Activated CD4-positive, alpha-beta memory T cell treated with anti-CD3 and anti-CD28 coated beads for 36 hours (primary cell): Measurements from ENCODE around the gene COA7. TPM values are rescaled to one million over a fixed set of nuclear protein-coding genes. Genes with fewer than 3 reads are reported as not detected.
"Not testable (repeated sequence)": the region's sequence is repeated elsewhere in the genome, so short reads cannot be mapped to it uniquely, and the experiment has no call there.

Experiments used
- CTCF ChIA-PET: fragments of 350-600 bp; sonication (Branson Sonifier 250); formaldehyde crosslinking; loops from one replicate; lab custom pipeline; 2021; ENCODE audit warnings: antibody characterized with exemption, inconsistent platforms; lab: Charles Lee
- POLR2A ChIA-PET: fragments of 350-600 bp; sonication (Branson Sonifier 250); formaldehyde crosslinking; loops from one replicate; lab custom pipeline; 2021; ENCODE audit warnings: antibody characterized with exemption; lab: Charles Lee
- DNase-seq: peaks from one replicate; pipeline ENCODE4 v3.0.0-alpha.2; 2020
- H3K27ac Mint-ChIP-seq: one replicate; pipeline ENCODE4 v1.8.0; 2021; ENCODE audit warnings: mixed read lengths
- H3K27me3 Mint-ChIP-seq: one replicate; pipeline ENCODE4 v1.8.0; 2021; ENCODE audit warnings: mixed read lengths
- H3K36me3 Mint-ChIP-seq: one replicate; pipeline ENCODE4 v1.8.0; 2021; ENCODE audit warnings: mixed read lengths
- H3K4me1 Mint-ChIP-seq: one replicate; pipeline ENCODE4 v1.8.0; 2021; ENCODE audit warnings: low read depth, mixed read lengths
- H3K4me3 Mint-ChIP-seq: one replicate; pipeline ENCODE4 v1.8.0; 2021; ENCODE audit warnings: mild to moderate bottlenecking, mixed read lengths
- H3K9me3 Mint-ChIP-seq: one replicate; pipeline ENCODE4 v1.8.0; 2021; ENCODE audit warnings: mixed read lengths
- intact Hi-C: fragments of 100-400 bp; cut with micrococcal nuclease; formaldehyde crosslinking; loops from one replicate; pipeline ENCODE4 v1.15.1; 2023
- total RNA-seq, 2 experiments: library from RNA; stranded (reverse); gene quantifications; one replicate each; pipeline ENCODE4 v1.2.3, GENCODE V29; 2021

COA7 gene
- total RNA-seq, 2 experiments from 2014 or later = 17.9 to 18.7 TPM

- Mint-ChIP-seq H3K36me3 (no peaks in the 10 kb centered on the region), H3K27ac (peak within 1 kb of the TSS; percentile 77), H3K4me1 (peaks cover 29% of the 10 kb centered on the region), H3K4me3 (peak within 1 kb of the TSS; percentile 81), H3K9me3 (no peaks in the 10 kb centered on the region), H3K27me3 (no peaks in the 10 kb centered on the region)
- ChIA-PET POLR2A (interaction anchor here (0.6 to 1.7 kb wide), 8 partner anchors 23 to 360 kb away, joined by 3 to 5 read pairs (median 3); partner anchors contain the start of genes CC2D1B, ORC1, PRPF38A and ZYG11A), CTCF (interaction anchor here (0.6 to 2.4 kb wide), 5 partner anchors 12 to 91 kb away, joined by 3 to 10 read pairs (median 4); no protein-coding TSS in a partner anchor)
- DNase-seq = peak; percentile 94
- intact Hi-C loops = loop anchor here (1.0 to 2.0 kb wide), 2 partner anchors 23 to 470 kb away; partner anchors contain the start of gene CPT2
Observed at GRCh38 chr1:52726265-52727113, 28.3 kb upstream of the COA7 start, which contains the start of gene ZYG11B. Gene ZYG11B (plus strand): TSS chr1:52726453. CDS start chr1:52726654, 201 bp downstream.

- Mint-ChIP-seq H3K36me3 (no peaks in the 10 kb centered on the region), H3K27ac (peak overlapping the region; percentile 53), H3K4me3 (peak overlapping the region; percentile 81), H3K4me1 (peaks cover 29% of the 10 kb centered on the region), H3K27me3 (no peaks in the 10 kb centered on the region), H3K9me3 (no peaks in the 10 kb centered on the region)
- intact Hi-C loops = loop anchor here (1.0 to 2.0 kb wide), 2 partner anchors 23 to 471 kb away; partner anchors contain the start of gene CPT2
- DNase-seq = no peak
- CTCF ChIA-PET = interaction anchor here (0.6 to 2.4 kb wide), 5 partner anchors 12 to 90 kb away, joined by 3 to 10 read pairs (median 4); no protein-coding TSS in a partner anchor
- POLR2A ChIA-PET = interaction anchor here (1.0 to 1.7 kb wide), 5 partner anchors 23 to 360 kb away, joined by 3 to 5 read pairs (median 3); partner anchors contain the start of genes CC2D1B, ORC1, PRPF38A and ZYG11A
Observed at GRCh38 chr1:52725903-52726264, 27.7 kb upstream of the COA7 start.

- Mint-ChIP-seq H3K27ac (no peak overlapping the region), H3K36me3 (no peaks in the 10 kb centered on the region), H3K4me3 (no peak overlapping the region), H3K9me3 (no peaks in the 10 kb centered on the region), H3K27me3 (no peaks in the 10 kb centered on the region), H3K4me1 (peaks cover 24% of the 10 kb centered on the region)
- CTCF ChIA-PET = no interaction called here
- intact Hi-C loops = no loop called here
- no peak for DNase-seq
- POLR2A ChIA-PET = interaction anchor here (1.2 kb wide), 1 partner anchor 20 kb away, joined by 3 read pairs; no protein-coding TSS in a partner anchor
Observed at GRCh38 chr1:52723260-52723659, 25.1 kb upstream of the COA7 start.

- POLR2A ChIA-PET = interaction anchor here (0.6 kb wide), 1 partner anchor 284 kb away, joined by 3 read pairs; no protein-coding TSS in a partner anchor
- H3K9me3 Mint-ChIP-seq, DNase-seq, H3K27ac Mint-ChIP-seq, H3K36me3 Mint-ChIP-seq, intact Hi-C loops, H3K27me3 Mint-ChIP-seq, H3K4me1 Mint-ChIP-seq, CTCF ChIA-PET, H3K4me3 Mint-ChIP-seq: not testable (repeated sequence)
Observed at GRCh38 chr1:52715296-52715695, 17.1 kb upstream of the COA7 start.

- POLR2A ChIA-PET = no interaction called here
- H3K9me3 Mint-ChIP-seq = no peaks in the 10 kb centered on the region
- H3K27me3 Mint-ChIP-seq = no peaks in the 10 kb centered on the region
- no peak overlapping the region for H3K4me3 Mint-ChIP-seq
- CTCF ChIA-PET = interaction anchor here (1.1 kb wide), 2 partner anchors 14 to 49 kb away, joined by 3 to 7 read pairs; no protein-coding TSS in a partner anchor
- H3K4me1 Mint-ChIP-seq = no peaks in the 10 kb centered on the region
- no peak overlapping the region for H3K27ac Mint-ChIP-seq
- intact Hi-C loops = no loop called here
- no peaks in the 10 kb centered on the region for H3K36me3 Mint-ChIP-seq
- DNase-seq = no peak
Observed at GRCh38 chr1:52713590-52713989, 15.4 kb upstream of the COA7 start.

- ChIA-PET CTCF (no interaction called here), POLR2A (no interaction called here)
- intact Hi-C loops = no loop called here
Observed at GRCh38 chr1:52709016-52709415, 10.9 kb upstream of the COA7 start.

GRCh38 chr1:52707927-52708655, 9.9 kb upstream of the COA7 start:
- ChIA-PET CTCF (no interaction called here), POLR2A (no interaction called here)
- Mint-ChIP-seq H3K27ac (no peak overlapping the region), H3K4me3 (no peak overlapping the region), H3K4me1 (peaks cover 7% of the 10 kb centered on the region), H3K9me3 (no peaks in the 10 kb centered on the region), H3K36me3 (no peaks in the 10 kb centered on the region), H3K27me3 (no peaks in the 10 kb centered on the region)
- intact Hi-C loops = no loop called here
- DNase-seq = no peak

More at GRCh38 chr1:52709016-52709415, 10.9 kb upstream of the COA7 start:
- H3K9me3 Mint-ChIP-seq = no peaks in the 10 kb centered on the region
- no peak overlapping the region for H3K4me3 Mint-ChIP-seq
- no peaks in the 10 kb centered on the region for H3K4me1 Mint-ChIP-seq
- no peaks in the 10 kb centered on the region for H3K27me3 Mint-ChIP-seq
- no peaks in the 10 kb centered on the region for H3K36me3 Mint-ChIP-seq
- no peak overlapping the region for H3K27ac Mint-ChIP-seq
- no peak for DNase-seq

- Mint-ChIP-seq H3K4me3 (no peak overlapping the region), H3K9me3 (no peaks in the 10 kb centered on the region), H3K27me3 (no peaks in the 10 kb centered on the region), H3K36me3 (no peaks in the 10 kb centered on the region), H3K27ac (no peak overlapping the region), H3K4me1 (peaks cover 12% of the 10 kb centered on the region)
- POLR2A ChIA-PET = no interaction called here
- DNase-seq = no peak
- intact Hi-C loops = no loop called here
- CTCF ChIA-PET = interaction anchor here (1.0 kb wide), 1 partner anchor 21 kb away, joined by 3 read pairs; no protein-coding TSS in a partner anchor
Observed at GRCh38 chr1:52706941-52707926, 9.1 kb upstream of the COA7 start.

- intact Hi-C loops = no loop called here
- Mint-ChIP-seq H3K4me1 (peaks cover 15% of the 10 kb centered on the region), H3K27me3 (no peaks in the 10 kb centered on the region), H3K27ac (no peak overlapping the region), H3K9me3 (no peaks in the 10 kb centered on the region), H3K4me3 (no peak overlapping the region), H3K36me3 (no peaks in the 10 kb centered on the region)
- DNase-seq = no peak
- CTCF ChIA-PET = interaction anchor here (1.0 kb wide), 1 partner anchor 20 kb away, joined by 3 read pairs; no protein-coding TSS in a partner anchor
- POLR2A ChIA-PET = no interaction called here
Observed at GRCh38 chr1:52706136-52706670, 8.1 kb upstream of the COA7 start.

- Mint-ChIP-seq H3K27ac (peak overlapping the region; percentile 94), H3K4me3 (peak overlapping the region; percentile 90), H3K27me3 (no peaks in the 10 kb centered on the region), H3K4me1 (peaks cover 22% of the 10 kb centered on the region), H3K36me3 (peaks cover under 1% of the 10 kb centered on the region), H3K9me3 (no peaks in the 10 kb centered on the region)
- intact Hi-C loops = loop anchor here (1.0 to 5.0 kb wide), 8 partner anchors 23 to 494 kb away; partner anchors contain the start of genes CC2D1B, CPT2, ECHDC2 and ZYG11A
- ChIA-PET CTCF (interaction anchor here (0.6 to 1.5 kb wide), 10 partner anchors 10 to 647 kb away, joined by 3 to 10 read pairs (median 4); partner anchors contain the start of genes BTF3L4, ECHDC2, ZYG11A and ZYG11B), POLR2A (interaction anchor here (0.5 to 1.5 kb wide), 9 partner anchors 10 to 647 kb away, joined by 3 to 7 read pairs (median 4); partner anchors contain the start of genes BTF3L4, ORC1, PRPF38A and ZYG11B)
- DNase-seq = peak; percentile 91
Observed at GRCh38 chr1:52702886-52703787, 5.0 kb upstream of the COA7 start.
